NB4 (cell line): ENCODE measurements around the gene CKMT2.

ENCODE experiments used
- DNase-seq: peaks from one replicate; pipeline ENCODE4 v3.0.0; 2010; ENCODE audit warnings: low read depth
- H3K4me3 ChIP-seq: one replicate; pipeline ENCODE4 v1.5.1; 2011; ENCODE audit warnings: mild to moderate bottlenecking, low read depth, low read length, moderate library complexity
- CTCF ChIP-seq: IDR thresholded peaks from one replicate; pipeline ENCODE4 v1.5.1; 2012; ENCODE audit warnings: low read depth, low read length
- MAX ChIP-seq: IDR thresholded peaks from 2 replicates; pipeline ENCODE4 v1.6.1; 2011; ENCODE audit warnings: low read depth, low read length
- MYC ChIP-seq: IDR thresholded peaks from 2 replicates; pipeline ENCODE4 v1.6.1; 2011; ENCODE audit warnings: low read depth, low read length
- POLR2A ChIP-seq: IDR thresholded peaks from 2 replicates; pipeline ENCODE4 v1.6.1; 2011; ENCODE audit warnings: mild to moderate bottlenecking; ENCODE audit not compliant: insufficient read length; ENCODE audit errors: extremely low read depth

CKMT2 gene

GRCh38 chr5:81244451-81244850 lies 11.3 kb downstream of the CKMT2 start:
- H3K4me3 ChIP-seq, result no peak overlapping the region
- no peak for DNase-seq
- TF ChIP-seq MYC, result no peak
- TF ChIP-seq CTCF, result no peak
- no peak for TF ChIP-seq MAX

GRCh38 chr5:81245871-81246235 lies 12.7 kb downstream of the CKMT2 start:
- no peak overlapping the region for H3K4me3 ChIP-seq
- TF ChIP-seq CTCF, result no peak
- TF ChIP-seq MYC, result no peak
- no peak for DNase-seq

GRCh38 chr5:81246697-81247096 lies 13.6 kb downstream of the CKMT2 start:
- H3K4me3 ChIP-seq, result no peak overlapping the region
- no peak for TF ChIP-seq MAX
- DNase-seq, result no peak

GRCh38 chr5:81247441-81247972 lies 14.4 kb downstream of the CKMT2 start:
- no peak overlapping the region for H3K4me3 ChIP-seq
- TF ChIP-seq POLR2A (no peak), MYC (no peak), CTCF (no peak), MAX (no peak)
- DNase-seq, result no peak

- no peak overlapping the region for H3K4me3 ChIP-seq
- TF ChIP-seq POLR2A (no peak), CTCF (no peak), MYC (no peak)
- no peak for DNase-seq
These were observed 16.1 kb downstream of the CKMT2 start for GRCh38 chr5:81249240-81249639.

- TF ChIP-seq MYC, result no peak
- no peak overlapping the region for H3K4me3 ChIP-seq
These were observed 16.9 kb downstream of the CKMT2 start for GRCh38 chr5:81250004-81250403.

GRCh38 chr5:81251922-81252321 lies 18.8 kb downstream of the CKMT2 start:
- no peak for DNase-seq
- H3K4me3 ChIP-seq, result no peak overlapping the region
- TF ChIP-seq CTCF (no peak), MAX (no peak), POLR2A (no peak), MYC (no peak)

More at GRCh38 chr5:81250004-81250403, 16.9 kb downstream of the CKMT2 start:
- no peak for DNase-seq
